Memory B cell (primary cell): ENCODE results near the gene HEBP2.

Experiments
- ATAC-seq: fragments of 150-1000 bp; cut with Tn5 transposase; 2 replicates; pipeline ENCODE4 v1.10.0; 2021; ENCODE audit warnings: low read depth, mild to moderate bottlenecking, moderate library complexity
- DNase-seq, 2 donors: peaks; one replicate each; pipeline ENCODE4 v3.0.0; 2022; ENCODE audit warnings: low spot score in 2 of 2
- H3K27ac Mint-ChIP-seq: one replicate; pipeline ENCODE4 v1.8.0; 2022; ENCODE audit warnings: mild to moderate bottlenecking, moderate library complexity, mixed read lengths
- H3K27me3 Mint-ChIP-seq: one replicate; pipeline ENCODE4 v1.8.0; 2022; ENCODE audit warnings: mixed read lengths
- H3K36me3 Mint-ChIP-seq: one replicate; pipeline ENCODE4 v1.8.0; 2022; ENCODE audit warnings: mild to moderate bottlenecking, mixed read lengths
- H3K4me1 Mint-ChIP-seq: one replicate; pipeline ENCODE4 v1.8.0; 2022; ENCODE audit warnings: mixed read lengths
- H3K4me3 Mint-ChIP-seq: one replicate; pipeline ENCODE4 v1.8.0; 2022; ENCODE audit warnings: mild to moderate bottlenecking, moderate library complexity, mixed read lengths
- H3K9me3 Mint-ChIP-seq: one replicate; pipeline ENCODE4 v1.8.0; 2022; ENCODE audit warnings: mixed read lengths

HEBP2 gene

DNA sequence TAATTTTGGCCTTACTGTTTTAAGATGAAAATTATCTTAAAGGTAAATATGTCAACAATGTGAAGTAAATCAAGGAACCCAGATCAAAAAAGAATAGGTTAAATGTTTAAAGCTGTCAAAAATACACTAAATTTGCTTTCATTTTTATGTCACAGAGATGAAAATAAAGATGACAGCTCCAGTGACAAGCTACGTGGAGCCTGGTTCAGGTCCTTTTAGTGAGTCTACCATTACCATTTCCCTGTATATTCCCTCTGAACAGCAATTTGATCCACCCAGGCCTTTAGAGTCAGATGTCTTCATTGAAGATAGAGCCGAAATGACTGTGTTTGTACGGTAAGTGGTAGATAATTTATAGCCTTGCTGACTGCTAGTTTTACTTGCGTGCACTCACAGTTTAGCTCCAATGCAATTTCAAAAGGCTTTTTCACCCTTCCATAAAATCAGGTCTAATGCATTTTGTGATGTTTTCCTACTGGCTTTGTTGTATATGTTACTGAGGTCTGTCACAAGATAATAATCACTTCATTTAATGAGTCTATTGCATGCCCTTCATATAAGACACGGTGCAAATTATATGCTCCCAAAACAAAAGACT lies 1.9 kb downstream of the HEBP2 start:
- Mint-ChIP-seq H3K27ac (no peak overlapping the region), H3K4me1 (peaks cover 27% of the 10 kb centered on the region), H3K27me3 (no peaks in the 10 kb centered on the region), H3K9me3 (no peaks in the 10 kb centered on the region), H3K36me3 (peaks cover 31% of the 10 kb centered on the region), H3K4me3 (peak overlapping the region; percentile 44)
- ATAC-seq (no peak), DNase-seq (no peak)

DNA sequence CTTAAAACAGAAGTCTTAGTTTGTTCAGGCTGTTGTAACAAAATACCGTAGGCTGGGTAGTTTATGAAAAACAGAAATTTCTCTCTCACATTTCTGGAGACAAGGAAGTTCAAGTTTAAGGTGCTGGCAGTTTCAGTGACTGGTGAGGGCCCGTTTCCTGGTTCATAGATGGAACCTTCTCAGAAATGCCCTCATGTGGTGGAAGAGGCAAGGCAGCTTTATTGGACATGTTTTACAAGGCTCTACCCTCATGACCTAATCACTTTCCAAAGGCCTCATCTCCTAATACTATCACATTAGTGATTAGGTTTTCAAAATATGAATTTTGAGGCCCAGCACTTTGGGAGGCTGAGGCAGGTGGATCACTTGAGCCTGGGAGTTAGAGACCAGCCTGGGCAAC lies 2.4 kb downstream of the HEBP2 start:
- ATAC-seq, result no peak

DNA sequence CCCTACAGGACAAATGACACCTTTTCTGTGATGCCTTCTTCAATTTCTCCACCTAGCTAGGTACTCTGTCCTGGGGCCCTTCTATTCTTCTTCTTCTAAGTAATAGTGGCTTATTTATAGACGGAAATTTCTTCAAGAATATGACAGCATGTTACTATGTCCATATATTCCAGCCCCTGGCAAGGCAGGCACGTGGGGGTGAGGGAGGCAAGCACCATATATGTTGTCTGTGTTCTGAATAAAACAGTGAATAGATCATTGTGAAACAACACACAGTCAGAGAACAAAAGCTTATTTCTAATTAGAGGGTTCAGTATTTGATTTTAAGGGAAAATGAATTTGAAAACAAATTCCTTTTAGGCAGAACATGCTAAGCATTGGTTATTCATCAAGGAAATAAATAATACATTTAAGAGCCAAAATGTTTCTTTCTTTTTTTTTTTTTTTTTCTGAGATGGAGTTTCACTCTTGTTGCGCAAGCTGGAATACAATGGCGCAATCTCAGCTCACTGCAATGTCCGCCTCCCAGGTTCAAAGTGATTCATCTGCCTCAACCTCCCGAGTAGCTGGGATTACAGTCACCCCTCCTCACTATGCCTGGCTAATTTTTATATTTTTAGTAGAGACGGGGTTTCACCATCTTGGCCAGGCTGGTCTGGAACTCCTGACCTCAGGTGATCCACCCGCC lies 6.2 kb downstream of the HEBP2 start:
- H3K4me3 Mint-ChIP-seq, result no peak overlapping the region
- no peaks in the 10 kb centered on the region for H3K9me3 Mint-ChIP-seq
- ATAC-seq, result no peak
- peaks cover 17% of the 10 kb centered on the region for H3K4me1 Mint-ChIP-seq
- DNase-seq, result no peak
- H3K27ac Mint-ChIP-seq, result no peak overlapping the region
- H3K27me3 Mint-ChIP-seq, result no peaks in the 10 kb centered on the region
- peaks cover 48% of the 10 kb centered on the region for H3K36me3 Mint-ChIP-seq

More for the DNA sequence above, 2.4 kb downstream of the HEBP2 start:
- Mint-ChIP-seq H3K4me3 (no peak overlapping the region), H3K27ac (no peak overlapping the region), H3K36me3 (peaks cover 35% of the 10 kb centered on the region), H3K27me3 (no peaks in the 10 kb centered on the region), H3K4me1 (peaks cover 27% of the 10 kb centered on the region), H3K9me3 (no peaks in the 10 kb centered on the region)
- no peak for DNase-seq

DNA sequence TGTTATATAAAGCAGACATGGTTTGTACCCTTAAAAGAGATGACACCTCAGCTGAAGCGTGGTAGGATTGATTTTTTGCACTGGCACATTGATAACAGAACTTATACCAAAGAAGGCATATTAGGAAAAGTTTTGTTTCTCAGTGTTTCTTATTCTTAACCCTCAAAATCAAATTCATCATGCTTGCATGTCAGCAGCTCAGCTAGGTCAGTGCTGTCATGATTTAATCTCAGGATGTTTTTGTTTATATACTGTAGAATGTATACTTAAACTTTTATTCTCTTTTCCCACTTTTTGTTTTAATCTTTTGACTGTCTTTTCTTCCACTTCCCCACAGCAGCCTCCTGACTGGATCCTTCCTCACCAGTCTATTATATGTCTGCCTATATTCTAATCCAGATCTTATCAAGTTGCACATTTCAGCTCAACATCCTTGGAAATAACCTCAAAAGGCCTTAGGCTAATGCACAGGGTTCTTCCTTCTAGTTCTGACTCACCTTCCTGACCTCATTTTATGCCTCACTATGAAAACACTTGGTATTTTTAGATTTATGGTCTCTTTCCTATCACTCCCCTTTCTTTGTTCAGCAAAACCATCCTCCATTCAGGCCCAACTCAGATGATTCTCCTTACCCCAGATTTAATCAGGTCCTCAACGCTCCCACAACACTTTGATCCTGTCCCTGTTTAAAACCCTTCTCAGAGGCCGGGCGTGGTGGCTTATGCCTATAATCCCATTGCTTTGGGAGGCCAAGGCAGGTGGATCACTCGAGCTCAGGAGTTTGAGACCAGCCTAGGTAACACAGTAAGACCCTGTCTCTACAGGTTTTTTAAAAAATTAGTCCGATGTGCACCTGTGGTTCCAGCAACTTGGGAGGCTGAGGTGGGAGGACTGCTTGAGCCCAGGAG lies 7.2 kb downstream of the HEBP2 start:
- H3K9me3 Mint-ChIP-seq, result no peaks in the 10 kb centered on the region
- ATAC-seq (no peak), DNase-seq (no peak)
- no peak overlapping the region for H3K27ac Mint-ChIP-seq
- H3K27me3 Mint-ChIP-seq, result no peaks in the 10 kb centered on the region
- H3K36me3 Mint-ChIP-seq, result peaks cover 50% of the 10 kb centered on the region
- H3K4me3 Mint-ChIP-seq, result no peak overlapping the region
- peaks cover 14% of the 10 kb centered on the region for H3K4me1 Mint-ChIP-seq

DNA sequence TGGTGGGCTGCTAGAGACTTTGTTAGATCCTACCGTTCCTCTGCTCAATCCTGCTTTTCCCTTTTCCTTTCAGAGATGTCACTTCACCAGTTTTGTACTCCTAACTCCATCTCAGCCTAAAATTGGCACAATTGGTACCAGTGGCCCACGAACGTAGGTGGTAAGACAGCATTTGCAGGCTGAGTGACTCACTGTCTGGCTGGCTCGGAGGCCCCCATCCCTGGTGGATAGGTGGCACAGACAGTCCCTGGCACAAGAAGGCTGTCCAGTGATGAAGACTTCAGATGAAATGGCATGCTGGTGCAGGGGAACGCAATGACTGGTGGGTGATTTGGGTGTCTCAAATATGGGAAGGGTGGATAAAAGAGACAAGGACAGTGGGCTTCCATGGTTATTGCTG lies 11.1 kb downstream of the HEBP2 start:
- H3K27ac Mint-ChIP-seq, result no peak overlapping the region
- DNase-seq (no peak), ATAC-seq (no peak)
- H3K4me1 Mint-ChIP-seq, result no peaks in the 10 kb centered on the region
- no peaks in the 10 kb centered on the region for H3K27me3 Mint-ChIP-seq
- no peaks in the 10 kb centered on the region for H3K9me3 Mint-ChIP-seq
- H3K4me3 Mint-ChIP-seq, result no peak overlapping the region
- peaks cover 47% of the 10 kb centered on the region for H3K36me3 Mint-ChIP-seq

DNA sequence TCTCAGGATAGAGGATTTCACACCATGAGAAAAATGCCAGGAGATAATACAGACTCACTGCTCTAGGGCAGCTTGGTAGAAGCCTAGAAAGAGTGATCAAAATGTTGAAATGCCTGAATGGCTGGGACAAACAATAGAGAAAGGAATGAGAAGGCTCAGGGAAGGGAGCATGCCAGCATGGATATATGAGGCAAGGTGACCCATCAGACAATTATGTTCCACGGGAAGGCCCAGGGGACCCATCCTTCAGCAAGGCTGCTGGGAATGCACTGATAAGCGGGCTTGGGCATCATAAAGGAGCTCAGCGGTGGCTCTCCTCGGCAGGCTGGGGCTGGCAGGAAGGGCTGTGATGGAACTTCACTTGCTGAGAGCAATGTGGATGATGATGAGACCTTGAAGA lies 12.2 kb downstream of the HEBP2 start:
- DNase-seq (no peak), ATAC-seq (no peak)
- H3K9me3 Mint-ChIP-seq, result no peaks in the 10 kb centered on the region
- no peaks in the 10 kb centered on the region for H3K27me3 Mint-ChIP-seq
- H3K4me1 Mint-ChIP-seq, result no peaks in the 10 kb centered on the region
- H3K4me3 Mint-ChIP-seq, result no peak overlapping the region
- H3K27ac Mint-ChIP-seq, result no peak overlapping the region
- H3K36me3 Mint-ChIP-seq, result peaks cover 42% of the 10 kb centered on the region

DNA sequence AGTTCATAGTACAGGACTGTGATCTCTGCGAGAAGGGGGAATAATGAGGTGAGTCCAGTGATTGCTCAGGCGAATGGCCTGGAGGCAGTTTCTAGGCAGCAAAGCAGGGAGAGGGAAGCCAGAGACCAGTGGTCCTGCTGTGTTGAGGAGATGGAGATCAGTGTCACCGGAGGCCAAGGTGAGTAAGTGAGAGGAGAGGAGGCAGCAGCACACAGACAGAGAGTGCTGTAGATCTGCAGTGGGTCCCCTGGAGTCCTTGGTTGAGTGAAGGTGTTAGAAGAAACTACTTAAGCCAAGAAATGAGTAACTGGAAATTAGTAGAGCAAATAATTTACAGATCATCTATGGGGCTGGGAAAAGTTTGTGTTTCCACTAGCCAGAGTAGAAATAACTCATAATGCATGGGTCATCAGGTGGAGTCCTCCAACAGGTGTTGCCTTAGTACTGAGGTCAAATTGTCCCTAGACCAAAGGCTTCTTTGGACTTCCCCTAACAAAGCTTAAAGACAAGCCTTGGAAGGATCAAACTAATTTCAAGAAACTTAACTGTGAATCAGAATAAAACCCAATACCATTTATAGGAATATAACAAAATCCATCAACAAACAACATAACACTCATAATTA lies 13.6 kb downstream of the HEBP2 start:
- Mint-ChIP-seq H3K9me3 (no peaks in the 10 kb centered on the region), H3K4me3 (no peak overlapping the region), H3K27me3 (no peaks in the 10 kb centered on the region), H3K36me3 (peaks cover 34% of the 10 kb centered on the region), H3K27ac (no peak overlapping the region), H3K4me1 (no peaks in the 10 kb centered on the region)
- DNase-seq (no peak), ATAC-seq (no peak)

DNA sequence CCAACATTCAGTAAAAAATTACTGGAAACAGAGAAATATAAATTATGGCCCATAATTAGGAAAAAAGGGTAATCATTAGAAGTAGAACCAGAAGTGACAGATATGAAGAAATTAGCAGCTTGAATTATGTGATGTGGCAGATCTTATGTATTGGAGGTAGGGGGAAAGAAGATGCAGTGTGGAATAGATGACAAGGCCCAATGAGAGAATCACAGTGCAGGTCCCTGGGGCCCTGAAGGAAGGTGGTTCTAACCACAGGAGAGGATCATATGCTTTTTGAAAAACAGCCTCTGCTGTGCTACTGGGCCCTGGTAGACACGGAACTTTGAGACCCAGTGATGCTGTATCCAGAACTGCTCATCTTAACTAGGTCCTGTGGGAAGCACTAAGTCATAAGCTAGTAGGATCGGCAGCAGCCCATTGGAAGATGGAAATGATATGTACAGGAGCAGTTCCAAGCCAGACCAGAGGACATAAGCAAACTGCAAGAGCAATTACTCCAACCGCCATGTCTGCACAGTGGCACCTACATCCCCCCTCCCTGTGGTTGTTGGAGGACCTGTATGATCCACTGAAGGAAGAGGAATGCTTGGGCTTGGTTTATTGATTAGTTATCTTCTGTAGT lies 14.2 kb downstream of the HEBP2 start:
- Mint-ChIP-seq H3K36me3 (peaks cover 34% of the 10 kb centered on the region), H3K4me1 (no peaks in the 10 kb centered on the region), H3K27me3 (no peaks in the 10 kb centered on the region), H3K9me3 (no peaks in the 10 kb centered on the region), H3K27ac (no peak overlapping the region), H3K4me3 (no peak overlapping the region)
- DNase-seq (no peak), ATAC-seq (no peak)

DNA sequence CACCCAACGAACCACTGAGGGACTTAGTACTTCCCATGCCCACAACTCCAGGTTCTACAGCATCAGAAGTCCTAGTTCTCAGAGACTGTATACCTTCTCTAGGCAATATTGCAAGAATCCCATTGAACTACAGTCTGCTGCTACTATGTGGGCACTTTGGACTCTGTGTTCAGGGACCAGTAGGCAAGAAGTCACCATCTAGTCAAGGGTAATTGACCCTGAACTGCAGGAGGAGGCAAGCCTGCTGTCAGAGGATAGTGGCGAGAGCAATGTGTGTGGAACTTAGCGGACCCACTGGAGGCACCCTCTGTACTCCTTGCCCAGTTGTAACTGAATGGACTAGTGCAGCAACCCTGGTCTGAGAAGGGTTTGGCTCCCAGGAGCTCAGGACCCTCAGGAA lies 15.7 kb downstream of the HEBP2 start:
- Mint-ChIP-seq H3K9me3 (no peaks in the 10 kb centered on the region), H3K27ac (no peak overlapping the region), H3K27me3 (no peaks in the 10 kb centered on the region), H3K4me3 (no peak overlapping the region), H3K36me3 (peaks cover 28% of the 10 kb centered on the region), H3K4me1 (no peaks in the 10 kb centered on the region)
- no peak for DNase-seq
- ATAC-seq, result no peak

DNA sequence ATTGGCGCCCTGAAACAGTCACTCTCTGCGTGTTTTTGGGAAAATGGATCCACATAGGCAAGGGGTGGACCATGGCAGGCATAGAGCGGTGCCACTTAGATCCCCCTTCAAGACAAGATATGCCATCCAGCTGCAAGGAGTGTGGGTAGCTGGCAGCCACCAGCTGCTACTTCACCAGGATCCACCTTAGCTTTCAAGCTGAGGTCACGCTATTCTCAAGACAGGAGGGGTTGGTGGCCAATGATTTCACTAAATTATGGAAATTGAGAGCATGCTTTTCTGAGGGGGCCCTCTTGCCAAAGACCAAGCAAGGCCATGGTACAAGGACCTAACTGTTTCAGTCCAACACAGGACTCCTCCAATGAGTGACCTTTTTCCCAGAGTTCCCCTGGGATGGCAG lies 16.3 kb downstream of the HEBP2 start:
- Mint-ChIP-seq H3K4me1 (no peaks in the 10 kb centered on the region), H3K4me3 (no peak overlapping the region), H3K27ac (no peak overlapping the region), H3K9me3 (no peaks in the 10 kb centered on the region), H3K27me3 (no peaks in the 10 kb centered on the region), H3K36me3 (peaks cover 24% of the 10 kb centered on the region)
- no peak for DNase-seq
- no peak for ATAC-seq

DNA sequence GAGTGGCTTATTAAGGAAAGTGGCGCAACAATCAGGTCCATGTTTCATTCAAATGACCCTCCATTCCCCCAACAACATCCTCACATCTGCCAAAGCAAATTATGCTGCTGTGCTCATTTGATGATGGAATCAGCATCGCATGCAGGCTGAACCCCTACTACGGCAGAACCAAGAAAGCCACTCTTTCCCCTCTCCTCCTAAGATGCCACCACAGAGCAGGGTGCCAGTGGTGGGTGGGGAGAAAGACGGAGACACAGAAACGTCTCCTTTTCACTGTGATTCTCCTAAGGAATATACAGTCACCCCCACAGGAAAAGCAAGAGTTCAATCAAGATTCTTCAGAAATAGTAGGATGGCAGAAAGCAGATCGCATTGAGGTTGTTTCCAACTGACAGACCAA lies 17.1 kb downstream of the HEBP2 start:
- Mint-ChIP-seq H3K4me3 (no peak overlapping the region), H3K36me3 (peaks cover 22% of the 10 kb centered on the region), H3K9me3 (no peaks in the 10 kb centered on the region), H3K27ac (no peak overlapping the region), H3K4me1 (no peaks in the 10 kb centered on the region), H3K27me3 (no peaks in the 10 kb centered on the region)
- no peak for ATAC-seq
- DNase-seq, result no peak

DNA sequence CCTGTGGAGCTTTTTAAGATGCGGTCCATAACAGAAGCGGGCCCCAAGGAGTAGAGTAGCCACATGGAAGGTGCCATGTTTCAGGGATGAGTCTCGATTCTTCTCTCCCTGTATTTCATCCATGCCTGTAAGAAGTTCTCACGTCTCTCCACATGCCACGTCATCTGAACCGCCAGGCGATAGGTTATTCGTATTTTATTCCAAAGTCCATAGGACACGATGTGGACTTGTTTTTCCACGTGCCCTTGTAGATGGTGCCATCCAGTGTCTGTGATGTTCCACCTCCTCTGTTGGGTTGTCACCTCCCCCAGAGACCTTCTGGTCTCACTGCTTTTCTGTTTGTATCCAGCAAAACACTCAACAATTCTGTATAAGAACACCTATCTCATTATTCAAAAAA lies 17.6 kb downstream of the HEBP2 start:
- Mint-ChIP-seq H3K36me3 (peaks cover 19% of the 10 kb centered on the region), H3K27me3 (no peaks in the 10 kb centered on the region), H3K9me3 (no peaks in the 10 kb centered on the region), H3K4me3 (no peak overlapping the region), H3K27ac (no peak overlapping the region), H3K4me1 (no peaks in the 10 kb centered on the region)
- no peak for DNase-seq
- no peak for ATAC-seq

DNA sequence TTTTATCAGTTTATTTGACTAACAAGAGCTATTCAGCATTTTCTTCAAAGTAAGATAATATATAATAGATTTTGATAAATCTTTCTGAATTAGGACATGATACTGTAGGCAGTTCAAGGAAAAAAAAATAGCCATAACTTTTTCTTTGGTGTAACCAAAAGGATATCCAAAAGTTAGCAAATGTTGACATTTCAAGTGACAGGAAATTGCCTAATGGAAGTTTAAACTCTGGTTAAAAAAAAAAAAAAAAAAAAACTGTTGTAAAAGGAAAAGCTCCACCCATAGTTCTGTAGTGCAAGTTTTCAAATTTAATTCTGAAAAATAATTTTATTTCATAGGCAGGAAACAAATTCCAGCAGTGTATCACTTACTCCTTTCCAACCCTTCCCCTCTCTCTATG lies 18.8 kb downstream of the HEBP2 start:
- DNase-seq (no peak), ATAC-seq (no peak)
- no peaks in the 10 kb centered on the region for H3K9me3 Mint-ChIP-seq

More for the DNA sequence above, 18.8 kb downstream of the HEBP2 start:
- Mint-ChIP-seq H3K4me1 (no peaks in the 10 kb centered on the region), H3K4me3 (no peak overlapping the region), H3K36me3 (peaks cover 16% of the 10 kb centered on the region), H3K27ac (no peak overlapping the region), H3K27me3 (no peaks in the 10 kb centered on the region)
